ENCODE measurements around the gene SCUBE1.

The SCUBE1 gene

DNA sequence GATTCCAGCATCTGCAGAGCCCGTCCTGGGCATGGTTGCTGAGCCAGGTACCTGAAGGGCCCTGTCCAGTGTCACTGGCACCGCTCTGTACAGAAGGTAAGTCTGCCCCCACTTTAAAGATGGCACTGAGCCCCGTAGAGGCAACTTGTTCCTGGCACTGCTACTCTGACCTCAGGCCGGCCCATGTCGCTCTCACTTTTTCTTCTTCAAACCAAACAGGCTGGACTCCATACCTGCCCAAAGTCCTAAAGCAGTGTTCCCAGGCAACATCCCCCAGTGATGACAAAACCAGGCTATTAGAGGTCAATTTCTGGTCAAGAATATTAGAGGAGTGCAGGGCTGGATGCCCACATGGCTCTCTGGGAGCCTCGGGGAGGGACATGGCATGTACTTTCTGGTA, 109.6 kb downstream of the SCUBE1 start:
- DNase-seq, result no peak

DNA sequence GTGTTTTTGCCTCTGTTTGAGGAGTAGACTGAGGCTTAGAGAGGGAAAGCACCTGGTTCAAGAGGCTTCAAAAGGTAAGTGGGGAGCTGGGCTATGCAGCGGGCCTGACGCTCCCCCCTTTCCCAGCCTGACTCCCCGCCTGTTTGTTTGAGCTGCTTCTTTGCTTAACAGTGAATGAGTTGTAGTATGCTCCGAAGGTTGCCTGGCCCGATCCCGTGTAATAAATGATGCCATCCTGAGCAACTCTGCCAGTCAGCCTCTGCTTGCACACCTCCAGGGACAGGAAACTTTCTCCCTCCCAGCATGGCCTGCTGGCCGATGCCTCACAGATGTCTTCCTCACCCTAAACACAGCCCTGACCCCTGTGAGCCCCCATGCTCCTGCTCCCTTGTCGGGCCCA, 110.7 kb downstream of the SCUBE1 start:
- no peak for DNase-seq

DNA sequence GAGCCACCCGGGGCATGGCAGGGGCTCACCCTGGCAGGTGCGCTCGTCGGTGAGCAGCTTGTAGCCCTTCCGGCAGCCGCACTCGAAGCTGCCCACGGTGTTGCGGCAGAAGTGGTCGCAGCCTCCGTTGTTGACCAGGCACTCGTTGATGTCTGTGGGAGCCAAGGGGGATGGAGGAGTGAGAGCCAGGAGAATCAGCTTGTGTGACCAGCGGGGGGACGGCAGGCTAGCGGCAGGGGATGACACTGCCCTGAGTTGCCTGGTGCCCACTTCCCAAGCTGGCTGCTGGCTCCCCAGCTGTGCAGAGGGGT, 111.5 kb downstream of the SCUBE1 start:
- no peak for DNase-seq

DNA sequence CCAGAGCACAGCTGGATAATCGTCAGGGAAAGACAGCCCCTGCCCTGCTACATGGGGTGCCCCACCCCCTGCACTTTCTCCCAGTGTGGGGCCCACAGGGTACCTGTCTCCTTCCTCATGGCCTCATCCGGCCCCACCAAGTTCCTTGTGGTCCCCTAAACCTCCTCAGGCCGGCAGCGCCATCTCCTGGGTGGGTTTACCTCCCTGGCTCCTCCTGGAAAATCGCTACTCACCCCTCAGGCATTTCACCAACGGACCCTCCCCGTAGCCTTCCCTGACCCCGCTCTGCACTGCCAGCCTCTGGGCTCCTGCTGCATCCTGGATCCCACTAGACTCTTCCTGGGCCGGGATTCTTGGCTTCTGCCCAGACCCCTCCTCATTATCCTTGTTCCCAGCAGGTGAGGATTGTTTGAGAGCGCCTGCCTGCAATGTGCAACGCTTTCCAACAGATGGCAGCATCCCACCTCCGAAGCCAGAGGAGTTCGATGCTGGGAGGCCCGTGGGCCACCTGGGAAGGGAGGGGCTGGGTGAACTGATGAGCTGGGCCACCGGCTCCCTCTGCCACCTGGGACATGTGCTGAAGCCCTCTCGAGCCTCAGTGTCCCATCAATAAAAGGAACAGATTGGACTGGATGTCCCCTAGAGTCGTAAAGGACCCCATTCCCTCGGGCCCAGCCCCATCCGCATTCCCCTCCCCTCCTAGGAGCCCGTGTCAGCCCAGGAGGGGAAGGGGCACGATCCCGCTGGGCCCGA, 112.0 kb downstream of the SCUBE1 start:
- DNase-seq, result peak; percentile 68

DNA sequence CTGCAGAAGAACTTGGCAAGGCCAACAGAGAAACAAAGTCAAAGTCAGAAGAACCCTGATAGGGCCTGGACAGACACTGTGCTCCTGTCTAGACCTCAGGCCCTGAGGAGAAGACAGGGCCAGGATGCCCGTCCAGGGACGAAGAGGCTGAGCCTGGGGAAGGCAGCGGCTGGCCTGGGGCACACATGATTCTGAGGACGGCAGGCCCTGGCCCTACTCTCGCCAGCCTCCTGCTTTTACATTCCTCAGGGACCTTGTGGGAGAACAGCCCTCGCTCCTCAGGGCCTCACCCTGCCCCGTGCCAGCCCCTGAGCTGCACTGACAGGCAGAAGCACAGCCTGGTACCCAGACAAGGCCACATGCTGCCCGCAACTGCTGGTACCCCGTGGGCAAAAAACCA, 112.6 kb downstream of the SCUBE1 start:
- DNase-seq, result no peak

DNA sequence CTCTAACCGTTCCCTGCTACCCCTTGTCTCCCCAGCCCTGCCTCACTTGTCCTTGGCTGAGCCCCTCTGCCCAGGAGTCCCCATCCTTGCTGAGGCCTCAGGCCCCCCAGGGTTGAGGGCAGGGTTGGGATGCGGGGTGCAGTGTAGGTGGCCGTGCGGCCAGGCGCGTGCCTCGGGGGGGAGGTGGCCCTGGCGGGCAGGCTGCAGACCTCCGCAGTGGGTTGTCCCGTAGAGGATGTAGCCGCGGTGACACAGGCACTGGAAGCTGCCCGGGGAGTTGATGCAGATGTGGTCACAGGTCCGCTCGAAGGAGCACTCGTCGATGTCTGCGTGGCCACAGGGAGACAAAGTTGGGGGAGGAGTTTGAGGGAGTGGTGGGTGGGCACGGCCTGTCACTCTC, 114.3 kb downstream of the SCUBE1 start:
- no peak for DNase-seq

DNA sequence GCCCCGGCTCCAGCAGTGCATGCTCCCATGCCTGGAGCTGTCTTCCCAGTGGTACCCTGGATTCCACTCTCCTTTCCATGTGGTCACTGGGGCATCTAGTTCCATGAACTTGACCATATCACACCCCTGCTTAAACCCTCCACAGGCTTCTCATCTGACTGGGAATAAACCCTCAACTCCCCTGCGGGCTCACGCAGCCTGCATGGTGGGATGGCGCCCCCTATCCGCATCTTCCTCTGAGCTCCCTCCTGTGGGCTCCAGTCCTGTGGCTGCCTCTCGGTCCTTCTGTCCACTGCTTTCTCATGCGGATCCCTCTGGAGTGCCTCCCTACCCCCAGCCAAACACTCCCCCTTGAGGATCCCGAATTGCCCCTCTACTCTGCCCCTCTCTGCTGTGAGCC, 114.8 kb downstream of the SCUBE1 start:
- peak; percentile 16 for DNase-seq

DNA sequence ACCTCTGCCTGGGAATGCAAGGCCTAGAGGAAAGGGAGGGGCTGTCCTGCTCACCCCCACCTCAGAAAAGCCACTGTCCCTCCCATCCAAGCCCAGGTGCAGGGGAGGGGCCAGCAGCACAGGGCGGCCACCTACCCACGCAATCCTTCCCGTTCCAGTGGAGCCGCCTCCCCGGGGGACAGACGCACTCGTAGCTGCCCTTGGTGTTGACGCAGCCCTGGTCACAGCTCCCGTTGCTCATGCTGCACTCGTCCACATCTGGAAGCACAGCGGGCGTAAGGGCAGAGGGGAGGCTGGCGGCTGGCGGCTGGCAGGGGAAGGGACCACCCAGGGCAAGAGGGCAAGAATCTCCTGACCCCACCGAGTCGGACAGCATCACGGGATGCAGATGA, 115.9 kb downstream of the SCUBE1 start:
- no peak for DNase-seq

DNA sequence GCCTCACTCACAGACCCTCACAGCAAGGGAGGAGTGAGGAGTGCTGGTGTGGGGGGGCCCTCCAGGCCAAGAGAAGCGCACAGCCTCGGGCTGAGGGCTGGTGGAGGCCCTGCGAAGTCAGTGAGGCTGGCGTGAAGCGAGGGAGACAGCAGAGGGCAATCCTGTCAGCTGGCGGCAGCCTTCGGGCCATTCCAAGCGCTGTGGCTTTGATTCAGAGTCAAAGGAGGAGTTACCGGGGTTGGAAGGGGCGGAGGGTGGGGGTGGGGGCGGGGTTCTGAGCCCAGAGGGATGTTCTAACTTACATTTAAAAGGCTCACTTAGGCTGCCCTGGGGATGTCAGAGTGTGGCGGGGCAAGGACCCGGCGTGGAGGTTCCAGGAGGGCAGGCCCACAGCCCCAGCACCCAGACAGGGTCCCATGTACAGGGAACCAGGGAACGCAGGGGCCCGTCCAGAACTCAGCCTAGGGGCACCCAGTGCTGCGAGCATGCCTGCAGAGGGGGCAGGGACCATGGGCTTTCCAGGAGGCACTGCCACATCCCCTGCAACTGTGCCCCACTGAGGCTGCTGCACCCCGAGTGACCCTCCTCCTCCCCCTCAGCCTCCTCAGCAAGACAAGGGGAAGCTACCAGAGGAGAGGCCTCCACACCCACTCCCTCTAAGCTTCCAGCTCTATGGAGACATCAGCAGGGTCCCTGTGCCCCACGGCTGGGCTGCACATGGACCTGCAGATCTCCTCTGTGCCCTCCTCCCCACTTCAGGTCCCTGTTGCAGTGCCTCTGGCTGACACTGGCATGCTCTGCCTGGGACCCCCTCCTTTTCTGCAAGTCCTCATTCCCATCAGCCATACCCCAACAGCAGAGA, 116.6 kb downstream of the SCUBE1 start:
- no peak for DNase-seq

DNA sequence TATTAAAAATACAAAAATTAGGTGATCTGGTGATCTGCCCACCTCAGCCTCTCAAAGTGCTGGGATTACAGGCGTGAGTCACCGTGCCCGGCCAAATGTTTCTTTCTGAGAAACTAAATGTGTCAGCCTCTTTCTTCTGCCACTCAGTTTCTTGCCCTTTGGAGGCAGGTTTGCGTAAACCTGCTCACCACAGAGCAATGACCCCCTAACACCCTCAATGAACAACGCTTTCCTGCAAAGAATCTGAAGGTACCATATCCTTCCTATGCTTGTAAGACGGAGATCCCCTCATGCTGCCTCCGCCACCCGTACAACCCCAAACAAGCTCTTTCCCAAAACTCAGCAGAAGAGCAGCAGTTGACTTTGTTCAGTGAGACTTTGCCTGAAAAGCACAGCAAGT, 117.6 kb downstream of the SCUBE1 start:
- DNase-seq, result no peak

DNA sequence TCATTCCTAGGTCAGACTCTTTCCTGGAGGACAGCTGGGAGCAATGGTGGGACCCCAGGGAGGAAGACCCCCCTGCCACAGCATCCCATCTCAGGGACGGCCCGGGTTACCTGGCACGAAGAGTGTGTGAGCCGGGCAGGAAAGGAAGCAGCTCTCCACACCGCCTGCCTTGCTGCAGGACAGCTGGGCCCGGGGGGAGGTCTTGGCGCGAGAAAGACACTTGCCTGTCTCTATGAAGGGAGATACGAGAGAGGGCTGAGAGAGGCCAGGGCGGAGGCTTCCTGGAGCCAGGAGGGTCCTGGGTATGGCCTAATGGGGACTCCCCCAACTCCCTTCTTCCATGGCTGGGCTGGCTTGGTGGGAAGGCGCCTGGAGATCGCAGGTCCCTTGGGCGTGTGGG, 120.2 kb downstream of the SCUBE1 start:
- DNase-seq, result no peak

DNA sequence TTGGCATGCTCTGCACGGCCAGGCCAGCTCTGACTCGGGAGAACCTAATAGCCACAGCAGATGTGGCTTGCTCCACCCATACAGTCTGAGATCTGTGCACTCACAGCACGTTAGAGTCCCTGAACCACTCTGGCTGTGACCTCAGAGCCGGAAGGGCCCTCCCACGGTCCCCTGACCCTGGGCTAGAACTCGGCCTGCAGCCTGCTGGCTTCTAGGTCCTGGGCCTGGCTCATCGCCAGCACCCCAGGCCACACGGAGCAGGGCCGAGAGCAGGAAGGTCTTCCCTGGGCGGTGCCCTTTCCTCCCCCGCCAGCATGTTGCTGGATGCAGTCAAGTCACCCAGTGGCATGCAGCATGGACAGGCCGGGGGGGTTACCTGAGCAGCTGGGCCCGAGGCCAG, 120.9 kb downstream of the SCUBE1 start:
- no peak for DNase-seq

DNA sequence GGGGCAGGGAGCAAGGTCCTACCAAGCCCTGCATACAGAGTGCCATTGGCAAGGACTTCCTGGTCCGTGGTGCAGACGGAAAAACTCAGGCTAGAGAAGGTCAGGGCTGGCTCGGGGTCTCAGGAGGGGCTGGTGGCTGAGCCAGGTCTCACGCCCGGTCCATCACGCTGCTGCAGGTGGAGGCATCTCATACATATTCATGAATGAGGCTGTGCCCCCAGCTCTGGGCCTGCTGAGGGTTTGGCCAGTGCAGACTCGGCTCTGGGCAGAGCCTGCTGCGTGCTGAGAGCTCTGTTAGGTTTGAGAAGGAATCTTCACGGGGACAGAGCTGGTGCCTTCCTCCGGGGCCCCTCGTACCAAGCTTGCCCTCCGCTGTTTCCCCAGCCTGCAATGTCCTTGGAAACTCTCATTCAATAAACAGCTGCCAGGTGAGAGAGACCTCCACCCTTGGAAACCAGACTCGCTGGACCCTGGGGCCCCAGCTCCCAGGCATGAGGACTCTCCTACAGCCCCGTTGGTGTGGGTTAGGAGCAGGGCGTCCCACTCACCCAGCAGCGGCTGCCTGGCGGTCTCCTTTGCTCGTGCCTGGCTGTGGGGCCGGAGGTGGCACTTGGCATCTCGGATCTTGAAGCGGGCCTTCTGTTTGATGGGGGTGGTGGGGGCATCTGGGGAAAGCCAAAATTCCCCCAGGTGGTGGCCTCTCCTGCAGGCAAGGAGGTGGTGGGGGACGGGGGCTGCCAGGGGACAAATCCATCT, 122.4 kb downstream of the SCUBE1 start:
- DNase-seq, result no peak

DNA sequence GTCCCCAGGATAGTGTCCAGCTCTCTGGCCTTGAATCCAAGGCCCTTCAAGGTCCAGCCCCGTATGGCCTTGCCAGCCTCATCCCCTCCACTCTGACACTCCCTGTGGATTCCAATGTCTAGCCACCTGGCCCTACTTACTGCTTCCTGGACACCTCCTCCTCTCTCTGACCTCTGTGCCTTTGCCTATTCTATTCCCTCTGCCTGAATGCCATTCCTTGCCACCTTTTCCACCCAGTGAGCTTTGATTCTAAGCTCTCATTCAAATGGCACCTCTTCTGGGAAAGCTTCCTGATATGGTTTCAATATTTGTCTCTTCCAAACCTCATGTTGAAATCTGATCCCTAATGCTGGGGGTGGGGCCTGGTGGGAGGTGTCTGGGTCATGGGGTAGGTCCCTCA, 124.4 kb downstream of the SCUBE1 start:
- no peak for DNase-seq

DNA sequence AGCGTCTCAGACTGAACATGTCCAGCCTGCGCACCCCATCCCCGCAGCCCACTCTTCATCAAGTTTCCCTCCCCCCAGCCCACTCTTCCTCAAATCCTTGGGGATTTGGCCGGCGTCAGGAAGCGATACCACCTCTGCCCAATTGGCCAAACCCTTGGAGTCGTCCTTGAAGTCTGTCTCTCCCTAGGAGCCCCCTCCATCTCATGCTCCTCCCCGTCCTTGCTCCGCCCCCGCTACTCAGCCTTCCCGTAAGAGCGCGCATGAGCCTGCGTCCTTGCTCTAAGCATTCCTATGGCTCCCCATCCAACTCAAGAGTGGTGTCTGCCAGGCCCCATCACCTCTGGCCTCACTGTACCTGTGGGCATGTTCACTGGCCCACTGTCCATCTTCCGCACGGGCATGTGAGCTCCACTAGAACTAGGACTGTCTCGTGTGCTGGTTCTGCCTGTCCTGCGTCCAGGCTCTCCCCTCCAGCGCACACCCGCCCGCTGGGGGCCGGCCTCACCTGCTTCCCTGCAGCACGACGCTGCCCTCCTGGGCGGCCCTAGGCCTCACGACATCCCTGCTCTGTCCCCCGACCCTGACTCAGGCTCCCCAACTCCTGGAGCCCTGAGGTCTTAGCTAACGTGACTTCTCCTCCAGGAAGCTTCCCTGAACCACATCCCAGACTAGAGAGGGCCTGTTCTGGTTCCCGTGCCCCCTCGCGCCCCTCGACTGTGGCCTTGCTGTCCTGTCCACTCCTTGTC, 125.7 kb downstream of the SCUBE1 start:
- no peak for DNase-seq

DNA sequence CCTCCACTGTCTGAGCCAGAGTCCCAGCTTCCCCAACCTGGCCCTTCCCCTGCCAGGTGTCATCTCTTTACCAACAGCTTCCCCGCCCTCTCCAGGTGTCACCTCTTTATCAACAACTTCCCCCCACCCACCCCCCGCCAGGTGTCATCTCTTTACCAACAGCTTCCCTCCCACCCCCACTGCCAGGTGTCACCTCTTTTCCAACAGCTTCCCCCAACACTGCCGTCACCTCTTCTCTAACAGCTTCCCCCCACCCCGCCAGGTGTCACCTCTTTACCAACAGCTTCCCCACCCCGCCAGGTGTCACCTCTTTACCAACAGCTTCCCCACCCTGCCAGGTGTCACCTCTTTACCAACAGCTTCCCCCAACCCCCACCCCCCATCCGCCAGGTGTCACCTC, 126.4 kb downstream of the SCUBE1 start:
- no peak for DNase-seq

DNA sequence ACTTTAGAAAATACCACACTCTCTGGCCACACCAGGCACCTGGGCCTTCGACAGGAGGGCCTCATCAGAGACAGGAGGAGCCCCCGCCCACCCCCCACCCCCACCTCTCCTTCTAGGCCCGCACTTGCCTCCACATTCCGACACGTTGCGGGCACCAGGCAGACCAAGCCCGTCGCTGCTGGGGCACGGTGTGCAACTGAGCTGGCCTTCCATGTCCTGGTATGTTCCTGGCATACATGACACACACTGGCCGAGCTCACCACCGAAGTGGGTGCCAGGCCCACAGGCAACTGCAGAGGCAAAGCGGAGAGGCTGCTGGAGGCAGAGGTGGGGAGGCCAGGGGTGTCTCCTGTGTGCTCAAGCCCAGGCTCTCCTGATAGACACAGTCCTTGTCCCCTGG, 129.2 kb downstream of the SCUBE1 start:
- DNase-seq, result no peak

DNA sequence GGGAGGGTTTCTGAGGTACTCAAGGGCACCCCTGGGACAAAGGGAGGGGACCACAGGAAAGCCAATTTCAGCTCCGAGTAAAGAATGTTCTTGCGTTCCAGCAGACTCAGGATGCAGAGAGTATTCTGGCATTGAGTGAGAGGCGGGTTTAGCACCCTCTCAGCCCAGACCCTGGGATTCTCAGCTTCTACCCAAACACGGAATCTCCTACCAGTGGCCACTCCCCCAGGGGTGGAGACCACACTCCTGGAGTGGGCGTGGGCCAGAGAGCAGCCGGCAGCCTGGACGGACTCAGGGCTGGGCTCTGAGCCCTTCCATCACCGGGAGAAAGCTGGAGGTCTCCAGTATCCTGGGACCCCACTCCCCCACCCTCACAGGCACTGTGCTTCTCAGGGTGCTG, 130.1 kb downstream of the SCUBE1 start:
- DNase-seq, result no peak

DNA sequence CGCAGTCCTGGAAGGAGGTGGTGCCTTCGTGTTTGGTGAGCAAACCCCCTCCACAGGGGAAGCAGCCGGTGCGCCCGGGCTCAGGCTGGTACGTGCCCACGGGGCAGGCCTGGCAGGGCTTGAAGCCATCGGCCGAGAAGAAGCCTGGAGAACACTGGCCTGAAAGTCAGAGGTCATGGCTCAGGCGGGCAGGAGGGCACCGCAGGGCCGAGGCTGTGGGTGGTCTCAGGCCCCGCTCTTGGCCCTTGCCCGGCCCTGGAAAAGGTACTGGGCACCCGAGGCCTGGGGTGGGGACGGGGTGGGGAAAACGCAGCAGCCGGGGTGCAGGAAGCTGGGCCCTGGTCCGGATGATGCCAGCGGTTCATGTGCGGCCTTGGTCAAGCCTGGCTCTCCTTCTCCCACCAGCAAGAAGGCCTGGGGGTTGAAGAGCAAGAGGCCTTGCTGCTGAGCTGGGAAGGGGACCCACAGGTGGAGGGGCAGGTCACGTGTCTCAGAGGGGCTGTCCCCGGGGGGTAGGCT, 130.7 kb downstream of the SCUBE1 start:
- no peak for DNase-seq

DNA sequence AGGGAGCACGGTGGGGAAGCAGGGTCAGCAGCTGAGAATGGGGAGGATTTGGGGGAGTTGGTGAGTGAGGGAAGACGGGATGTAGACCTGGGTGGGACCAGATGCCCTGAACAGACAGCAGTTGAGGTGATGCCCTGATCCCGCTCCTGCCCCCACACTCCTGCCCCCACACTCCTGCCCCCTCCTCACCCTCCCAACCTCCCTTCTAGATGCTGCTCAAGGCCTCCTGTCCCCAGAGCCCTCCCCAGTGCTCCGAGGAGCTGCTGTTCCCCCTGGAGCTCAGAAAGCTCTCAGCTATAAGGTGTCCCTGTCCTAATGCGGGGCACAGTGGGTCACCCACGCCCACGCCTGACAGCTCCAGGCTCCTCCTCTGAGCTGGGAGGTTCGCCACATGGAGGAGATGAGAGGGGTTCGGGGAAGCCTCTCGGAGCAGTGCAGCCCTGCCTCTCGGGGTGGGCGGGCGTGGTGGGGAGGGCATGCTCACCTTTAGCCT, 131.2 kb downstream of the SCUBE1 start:
- DNase-seq, result no peak

DNA sequence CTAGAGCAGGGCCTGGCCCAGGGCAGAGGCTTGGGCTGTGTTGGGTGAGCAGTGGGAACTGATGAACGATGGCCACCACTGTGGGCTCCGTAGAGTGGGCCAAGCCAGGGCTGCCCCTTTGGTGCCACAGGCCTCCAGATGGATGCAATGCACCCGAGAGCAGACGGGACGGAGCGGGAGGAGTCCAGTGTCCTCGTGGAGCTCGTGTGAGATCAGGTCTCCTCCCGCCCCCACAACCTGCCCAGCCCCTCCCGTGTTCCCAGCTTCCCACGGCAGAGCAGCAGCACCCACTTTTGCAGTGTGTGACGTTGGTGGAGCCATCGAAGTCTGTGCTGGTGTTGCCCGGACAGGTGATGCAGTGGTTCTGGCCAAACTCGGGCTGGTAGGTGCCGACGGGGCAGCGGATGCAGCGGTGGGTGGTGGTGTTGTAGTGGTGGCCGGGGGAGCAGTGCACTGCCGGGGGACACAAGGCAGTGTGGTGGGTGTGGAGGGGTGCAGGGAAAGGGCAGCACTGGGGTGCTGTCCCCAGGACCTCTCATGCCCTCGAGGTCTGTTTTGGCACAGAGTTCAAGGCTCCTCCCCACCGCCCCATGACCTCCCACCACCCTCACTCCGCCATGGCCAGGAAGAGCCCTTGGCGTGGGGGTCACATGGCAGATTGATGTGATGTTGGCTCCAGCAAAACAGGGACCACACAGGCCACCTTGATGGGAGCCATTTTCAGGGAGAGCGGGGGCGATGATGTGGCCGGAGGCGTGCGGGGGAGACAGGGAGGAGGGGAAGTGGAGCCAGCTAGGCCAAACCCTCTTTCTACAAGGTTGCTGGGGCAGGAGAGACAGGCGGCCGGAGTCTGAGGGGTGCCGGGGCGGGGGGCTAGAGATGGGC, 132.3 kb downstream of the SCUBE1 start:
- DNase-seq, result no peak

DNA sequence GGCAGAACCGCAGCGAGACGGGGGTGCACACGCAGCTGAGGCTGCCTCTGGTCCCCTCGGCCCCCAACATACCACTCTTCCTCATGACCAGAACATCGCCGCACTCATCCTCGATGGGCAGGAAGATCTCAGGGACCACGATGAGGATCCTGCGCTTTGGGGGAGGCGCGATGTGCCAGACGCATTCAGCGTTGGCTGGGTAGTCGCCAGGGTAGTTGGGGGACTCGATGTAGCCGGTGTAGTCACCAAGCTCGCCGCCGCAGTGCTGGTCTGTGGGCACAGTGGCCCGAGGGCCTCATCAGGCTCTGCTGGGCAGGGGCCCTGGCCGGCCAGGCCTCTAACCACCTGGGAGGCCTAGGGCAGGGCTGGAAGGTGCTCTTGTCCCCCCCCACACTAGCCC, 133.2 kb downstream of the SCUBE1 start:
- DNase-seq, result no peak
